Activated CD8-positive, alpha-beta memory T cell treated with anti-CD3 and anti-CD28 coated beads for 48 hours (primary cell): ENCODE data around the gene RASA3.

Experiments used
- DNase-seq, 3 experiments: peaks; one replicate each; pipeline ENCODE4 v3.0.0-alpha.2; 2020; ENCODE audit warnings: low read depth in 2 of 3, low spot score in 2 of 3

RASA3 gene

DNA sequence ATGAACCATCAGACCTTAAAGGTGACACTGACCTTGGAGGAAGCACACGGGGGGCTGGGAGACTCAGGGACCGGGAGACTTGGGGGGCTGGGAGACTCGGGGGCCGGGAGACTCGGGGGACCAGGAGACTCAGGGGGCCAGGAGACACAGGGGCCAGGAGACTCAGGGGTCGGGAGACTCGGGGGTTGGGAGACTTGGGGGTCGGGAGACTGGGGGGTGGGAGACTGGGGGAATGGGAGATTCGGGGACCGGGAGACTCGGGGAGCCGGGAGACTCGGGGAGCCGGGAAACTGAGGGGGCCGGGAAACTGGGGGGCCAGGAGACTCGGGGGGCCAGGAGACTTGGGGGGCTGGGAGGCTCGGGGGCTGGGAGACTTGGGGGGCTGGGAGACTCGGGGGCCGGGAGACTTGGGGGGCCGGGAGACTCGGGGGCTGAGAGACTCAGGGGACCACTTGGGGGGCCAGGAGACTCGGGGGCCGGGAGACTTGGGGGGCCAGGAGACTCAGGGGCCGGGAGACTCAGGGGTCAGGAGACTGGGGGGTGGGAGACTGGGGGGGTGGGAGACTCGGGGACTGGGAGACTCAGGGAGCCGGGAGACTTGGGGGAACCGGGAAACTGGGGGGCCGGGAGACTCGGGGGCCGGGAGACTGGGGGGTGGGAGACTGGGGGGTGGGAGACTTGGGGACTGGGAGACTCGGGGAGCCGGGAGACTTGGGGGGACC, 62.9 kb downstream of the RASA3 start:
- no peak for DNase-seq

DNA sequence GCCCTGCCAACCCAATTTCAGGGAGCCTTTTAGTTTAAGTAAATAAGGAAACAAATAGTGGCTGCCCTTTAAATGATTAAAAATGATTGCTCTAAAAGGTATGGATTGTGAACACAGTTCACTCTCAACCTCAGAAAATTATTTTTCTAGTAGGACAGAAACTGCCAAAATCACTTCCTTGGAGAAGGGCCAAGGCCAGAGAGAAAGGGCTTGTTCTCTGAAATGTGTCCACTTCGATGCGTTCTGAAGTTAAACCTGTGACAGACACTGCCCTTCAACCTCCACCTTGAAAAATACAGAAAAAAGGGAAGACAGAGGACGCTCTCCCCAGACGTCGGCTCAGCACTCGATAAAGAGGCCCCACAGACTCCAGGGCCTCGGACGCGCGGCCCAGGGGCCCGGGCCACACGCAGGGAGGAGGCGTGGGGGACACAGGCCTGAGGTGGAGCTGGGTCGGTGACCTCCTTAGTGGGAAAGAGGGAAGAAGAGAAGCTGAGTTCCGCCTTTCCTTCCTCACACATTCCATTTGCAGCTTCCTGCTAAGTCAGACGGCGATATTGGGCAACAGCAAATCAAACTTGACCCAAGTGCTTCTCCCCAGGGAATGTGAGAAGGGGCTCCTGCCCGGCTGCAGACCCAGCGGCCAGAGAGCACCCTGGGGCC, 63.6 kb downstream of the RASA3 start:
- DNase-seq = no peak

DNA sequence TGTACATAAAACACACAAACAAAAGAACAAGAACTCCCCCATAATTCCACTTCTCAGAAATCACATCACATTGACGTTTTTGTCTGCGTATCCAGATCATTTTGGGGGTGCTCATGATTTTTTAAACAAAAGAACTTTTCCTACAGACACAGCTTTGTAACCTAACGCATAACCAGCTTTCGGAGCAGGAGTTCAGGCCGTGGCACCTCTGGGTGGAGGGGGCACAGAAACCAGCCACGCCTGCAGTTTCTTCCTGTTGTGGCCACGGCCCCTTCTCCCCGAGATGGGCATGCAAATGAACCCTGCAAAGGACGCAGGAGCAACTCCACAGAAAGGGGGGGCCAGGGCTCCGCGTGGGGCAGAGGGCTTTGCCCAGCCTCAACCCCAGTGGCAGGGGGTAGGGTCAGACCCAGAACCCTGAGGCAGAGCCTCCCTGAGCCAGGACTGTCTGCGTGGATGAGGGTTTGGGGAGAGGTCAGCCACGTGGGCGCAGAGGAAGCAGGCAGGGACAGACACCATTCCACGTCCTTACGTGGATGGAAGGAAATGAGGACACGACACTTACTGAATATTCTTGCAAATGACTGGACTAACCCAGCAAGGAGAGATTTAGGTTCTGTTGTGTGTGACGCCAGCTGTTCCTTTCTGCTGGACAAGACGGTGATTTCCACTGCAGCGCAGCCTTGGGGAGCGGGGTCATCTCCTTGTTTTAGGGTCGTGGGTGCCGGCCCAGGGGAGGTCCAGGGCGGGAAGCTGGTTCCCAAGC, 64.4 kb downstream of the RASA3 start:
- DNase-seq = no peak

DNA sequence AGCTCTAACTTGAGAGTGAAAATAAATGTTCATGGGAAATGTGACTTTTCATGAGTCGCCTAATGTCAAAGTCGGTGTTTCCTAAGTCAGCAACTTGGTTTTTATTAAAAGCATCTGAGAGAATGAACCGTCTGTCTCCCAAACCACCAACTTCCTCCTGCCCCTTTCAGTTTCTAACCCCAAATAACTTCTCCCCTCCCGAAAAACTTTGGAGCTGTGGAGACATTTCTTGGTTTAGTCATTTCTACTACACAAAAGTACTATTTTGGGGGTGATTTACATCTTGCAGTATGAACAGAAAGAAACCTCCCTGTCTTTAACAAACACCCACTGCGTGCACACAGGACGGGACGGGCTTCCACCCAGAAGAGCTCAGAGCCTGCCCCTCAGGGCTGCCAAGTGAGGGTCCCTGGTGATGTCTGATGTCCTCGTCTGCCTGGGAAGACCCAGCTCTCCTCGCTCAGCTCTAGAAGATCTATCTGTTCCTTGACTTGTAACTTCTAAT, 65.0 kb downstream of the RASA3 start:
- no peak for DNase-seq

DNA sequence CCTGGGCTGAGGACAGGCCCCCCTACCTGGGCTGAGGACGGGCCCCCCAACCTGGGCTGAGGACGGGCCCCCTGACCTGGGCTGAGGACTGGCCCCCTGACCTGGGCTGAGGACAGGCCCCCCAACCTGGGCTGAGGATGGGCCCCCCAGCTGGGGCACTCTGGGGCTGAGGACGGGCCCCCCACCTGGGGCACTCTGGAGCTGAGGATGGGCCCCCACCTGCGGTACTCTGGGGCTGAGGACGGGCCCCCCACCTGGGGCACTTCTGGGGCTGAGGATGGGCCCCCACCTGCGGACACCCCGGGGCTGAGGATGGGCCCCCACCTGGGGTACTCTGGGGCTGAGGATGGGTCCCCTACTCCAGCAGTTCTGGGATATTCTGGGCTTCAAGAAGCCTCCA, 65.5 kb downstream of the RASA3 start:
- DNase-seq = no peak

DNA sequence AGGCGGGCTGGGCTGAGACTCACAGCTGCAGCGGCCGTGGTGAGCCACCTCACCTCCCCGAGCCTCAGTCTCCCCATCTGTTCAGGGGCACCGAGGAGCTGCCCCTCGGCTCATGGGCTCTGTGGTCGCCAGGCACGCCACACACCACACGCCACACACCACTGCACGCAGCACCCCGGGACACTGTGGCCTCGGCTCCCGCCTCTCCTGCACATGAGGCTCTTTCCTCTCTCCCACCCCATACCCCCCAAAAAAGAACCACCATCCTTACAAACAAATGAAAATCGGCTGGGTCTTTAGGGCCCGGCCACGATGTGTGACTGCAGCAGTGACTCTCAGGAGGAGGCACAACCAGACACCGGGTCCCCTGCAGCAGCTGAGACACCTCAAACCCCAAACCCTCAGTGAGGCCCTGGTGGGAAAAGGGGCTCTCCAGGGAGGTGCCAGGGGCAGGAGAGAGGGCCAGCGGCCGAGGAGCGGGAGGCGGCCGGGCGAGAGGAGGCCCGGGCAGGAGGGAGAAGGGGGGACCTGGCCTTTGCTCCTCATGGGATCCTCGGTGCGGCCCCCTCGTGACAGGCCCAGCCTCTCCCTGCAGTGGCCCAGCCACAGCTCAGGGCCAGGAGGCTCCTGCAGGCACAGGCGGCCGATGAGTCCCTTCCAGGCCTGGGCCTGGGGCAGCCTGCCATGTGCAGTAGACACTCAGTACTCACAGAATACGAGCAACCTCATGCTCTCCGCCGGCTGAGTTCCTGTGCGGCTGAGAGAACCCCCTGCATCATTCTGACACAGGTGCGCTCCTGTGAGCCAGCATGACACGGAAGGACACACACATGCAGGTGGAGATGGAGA, 66.3 kb downstream of the RASA3 start:
- no peak for DNase-seq

DNA sequence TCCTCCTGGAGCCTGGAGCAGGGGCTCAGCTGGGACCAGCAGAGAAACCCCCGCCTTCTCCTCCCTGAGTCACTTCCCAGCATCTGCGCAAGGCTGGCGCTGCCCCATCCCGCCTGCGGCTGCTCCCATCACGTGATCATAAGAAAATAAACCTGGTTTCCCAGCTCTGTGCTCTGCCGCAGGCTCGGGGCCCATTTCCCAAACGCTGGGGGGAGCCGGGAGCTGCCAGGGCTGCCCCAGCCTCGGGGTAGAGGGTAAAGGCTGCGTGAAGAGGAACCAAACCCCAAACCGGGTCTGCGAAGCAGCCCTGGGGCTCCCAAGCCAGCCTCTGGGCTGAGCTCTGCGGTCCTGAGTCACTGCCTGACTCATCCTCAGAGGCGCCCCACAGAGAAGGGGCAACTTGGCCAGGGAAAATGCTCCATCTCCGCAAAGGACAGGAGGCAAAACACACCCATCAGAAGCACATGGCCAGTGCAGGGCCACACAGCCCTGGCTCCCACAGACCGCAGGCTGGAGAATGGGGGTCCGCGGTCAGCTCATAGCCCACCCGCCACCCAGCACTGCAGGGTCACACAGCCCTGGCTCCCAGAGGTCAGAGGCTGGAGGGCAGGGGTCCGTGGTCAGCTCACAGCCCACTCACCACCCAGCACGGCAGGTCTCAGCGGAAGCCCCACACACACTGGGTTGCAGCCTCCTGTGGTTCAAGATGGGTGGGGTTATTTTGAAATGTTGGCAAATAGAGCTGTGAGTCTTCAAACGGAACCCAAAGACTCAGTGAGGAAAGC, 67.1 kb downstream of the RASA3 start:
- peak; percentile 54 to 70 (median 58) for DNase-seq

DNA sequence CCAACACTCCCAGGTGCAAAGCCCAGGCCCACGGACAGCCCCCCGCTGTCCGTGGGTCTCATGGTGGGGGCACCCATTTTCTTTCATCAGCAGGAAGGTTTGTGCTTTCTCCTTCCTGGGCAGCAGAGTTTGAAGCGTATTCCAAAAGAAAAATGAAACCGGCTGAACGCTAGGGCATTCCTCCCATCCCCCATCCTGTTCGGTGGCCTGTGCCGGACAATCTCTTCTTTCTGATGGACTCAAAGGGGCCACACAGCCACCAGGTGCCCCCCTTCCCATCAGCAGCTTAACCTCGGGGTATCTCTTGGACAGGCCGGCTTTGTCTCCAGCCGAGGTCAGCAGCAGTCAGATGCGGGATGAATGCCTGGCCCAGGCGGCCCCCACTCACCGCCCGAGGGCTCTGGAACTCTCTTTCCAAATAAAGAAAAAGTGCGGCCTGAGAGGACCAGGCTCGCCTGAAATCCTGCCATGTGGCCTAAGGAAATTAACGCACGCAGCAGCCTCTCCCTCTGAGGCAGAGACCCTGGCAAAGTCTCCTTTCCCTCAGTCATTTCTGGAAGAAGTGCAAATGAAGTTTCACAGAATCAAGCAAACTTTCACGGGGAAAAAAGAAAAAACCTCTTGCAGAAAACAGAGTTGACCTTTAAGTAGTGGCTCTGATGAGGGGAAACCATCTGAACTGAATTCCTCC, 67.8 kb downstream of the RASA3 start:
- no peak for DNase-seq

DNA sequence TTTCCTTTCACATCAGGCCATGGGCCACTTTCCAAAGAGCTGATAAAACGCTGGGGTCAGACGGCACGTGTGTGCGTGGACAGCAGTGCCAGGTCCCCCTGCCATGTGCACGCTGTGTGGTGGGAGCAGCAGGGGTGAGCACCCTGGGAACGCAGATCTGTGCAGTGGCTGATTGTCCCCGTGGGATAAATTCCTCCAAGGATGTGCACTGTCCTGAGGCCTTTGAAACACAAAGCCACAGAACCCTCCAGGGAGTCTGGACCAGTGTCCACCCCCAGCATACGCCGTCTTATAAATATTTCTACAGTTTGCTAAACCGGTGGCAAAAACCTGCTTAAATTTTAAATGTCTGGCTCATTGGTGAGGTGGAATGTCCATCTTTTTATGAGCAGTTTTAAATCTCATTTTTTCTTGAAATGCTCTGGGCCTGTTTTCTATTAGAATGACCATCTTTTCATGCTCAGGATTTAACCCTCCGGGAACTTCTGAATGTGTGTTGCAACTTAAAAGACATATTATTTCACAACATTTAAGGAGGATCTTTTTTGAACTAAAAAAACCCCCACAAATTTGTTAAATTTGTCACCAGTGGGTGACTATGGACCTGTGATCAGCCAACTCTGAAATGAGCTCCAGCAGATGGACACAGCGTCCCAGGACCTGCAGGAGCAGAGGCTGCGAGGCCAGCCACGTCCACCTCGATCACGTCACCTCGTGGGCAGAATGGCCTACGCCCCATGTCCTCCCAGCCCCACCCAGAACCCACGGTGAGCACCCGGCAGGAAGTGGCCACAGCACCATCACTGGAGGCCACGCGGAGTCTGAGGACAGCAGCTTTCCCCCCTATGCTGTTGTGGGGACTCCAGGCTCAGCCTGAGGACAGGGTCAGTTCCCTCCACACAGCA, 68.6 kb downstream of the RASA3 start:
- DNase-seq = no peak

DNA sequence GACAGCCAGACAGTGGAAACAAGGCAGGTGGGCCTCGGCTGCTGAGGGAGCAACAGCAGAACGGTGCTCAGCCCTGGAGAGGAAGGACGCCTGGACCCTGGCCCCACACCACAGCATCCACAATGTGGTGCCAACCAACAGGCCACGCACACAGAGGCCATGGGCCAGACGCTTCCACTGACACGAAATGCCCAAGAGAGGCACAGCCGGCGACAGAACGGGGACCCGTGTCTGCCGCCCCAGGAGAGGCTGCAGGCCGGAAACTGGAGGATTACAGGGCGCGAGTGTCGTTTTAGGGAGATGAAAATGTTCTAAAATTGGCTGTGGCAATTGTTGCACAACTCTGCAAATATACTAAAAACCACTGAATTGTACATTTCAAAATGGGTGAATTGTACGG, 69.7 kb downstream of the RASA3 start:
- DNase-seq = no peak

DNA sequence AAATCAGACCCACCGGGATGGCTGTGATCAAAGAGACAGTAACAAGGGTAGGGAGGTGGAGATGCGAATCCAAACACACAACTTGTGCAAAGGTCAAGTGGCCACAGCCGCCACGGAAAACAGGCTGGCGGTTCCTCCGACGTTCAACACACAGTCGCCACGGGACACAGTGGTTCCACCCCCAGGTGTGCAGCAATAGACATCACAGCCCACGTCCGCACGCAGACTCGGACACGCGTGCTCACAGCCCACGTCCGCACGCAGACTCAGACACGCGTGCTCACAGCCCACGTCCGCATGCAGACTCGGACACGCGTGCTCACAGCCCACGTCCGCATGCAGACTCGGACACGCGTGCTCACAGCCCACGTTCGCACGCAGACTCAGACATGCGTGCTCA, 70.1 kb downstream of the RASA3 start:
- DNase-seq = no peak

DNA sequence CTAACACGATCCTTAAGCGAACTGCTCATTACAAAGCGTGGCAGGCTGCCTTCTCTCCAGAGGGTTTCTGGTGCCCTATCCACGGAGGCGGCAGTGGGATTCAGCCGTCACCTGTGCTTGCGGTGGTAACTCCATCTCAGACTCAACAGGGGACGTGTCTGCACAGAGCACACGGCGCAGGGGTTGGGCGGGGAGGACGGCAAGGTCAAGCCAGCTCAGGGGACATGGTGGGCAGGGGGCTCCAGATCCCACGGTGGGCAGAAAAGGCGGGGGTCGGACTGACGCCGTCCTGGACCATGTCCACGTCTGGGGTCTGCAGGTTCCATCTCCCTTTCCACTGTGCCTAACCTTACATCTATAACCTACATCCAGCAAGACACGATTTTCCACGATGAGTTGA, 70.7 kb downstream of the RASA3 start:
- DNase-seq = no peak

DNA sequence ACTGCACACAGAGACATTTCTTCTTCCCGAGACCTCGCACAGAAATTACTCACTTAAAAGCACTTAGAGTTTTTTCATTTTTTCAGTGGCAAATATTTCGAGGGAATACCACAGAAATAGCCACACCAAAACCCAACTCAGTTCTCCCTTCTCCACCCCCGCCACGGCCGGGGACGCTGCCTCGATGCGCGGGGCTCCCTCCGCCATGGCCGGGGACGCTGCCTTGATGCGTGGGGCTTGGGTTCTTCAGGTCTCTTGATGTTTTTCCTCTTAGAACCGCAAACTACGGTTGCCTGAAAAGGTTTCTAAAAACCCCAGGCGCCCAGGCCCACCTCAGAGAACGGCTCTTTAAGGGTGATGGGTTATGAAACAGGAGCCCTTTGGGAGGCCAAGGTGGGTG, 71.4 kb downstream of the RASA3 start:
- DNase-seq = no peak

DNA sequence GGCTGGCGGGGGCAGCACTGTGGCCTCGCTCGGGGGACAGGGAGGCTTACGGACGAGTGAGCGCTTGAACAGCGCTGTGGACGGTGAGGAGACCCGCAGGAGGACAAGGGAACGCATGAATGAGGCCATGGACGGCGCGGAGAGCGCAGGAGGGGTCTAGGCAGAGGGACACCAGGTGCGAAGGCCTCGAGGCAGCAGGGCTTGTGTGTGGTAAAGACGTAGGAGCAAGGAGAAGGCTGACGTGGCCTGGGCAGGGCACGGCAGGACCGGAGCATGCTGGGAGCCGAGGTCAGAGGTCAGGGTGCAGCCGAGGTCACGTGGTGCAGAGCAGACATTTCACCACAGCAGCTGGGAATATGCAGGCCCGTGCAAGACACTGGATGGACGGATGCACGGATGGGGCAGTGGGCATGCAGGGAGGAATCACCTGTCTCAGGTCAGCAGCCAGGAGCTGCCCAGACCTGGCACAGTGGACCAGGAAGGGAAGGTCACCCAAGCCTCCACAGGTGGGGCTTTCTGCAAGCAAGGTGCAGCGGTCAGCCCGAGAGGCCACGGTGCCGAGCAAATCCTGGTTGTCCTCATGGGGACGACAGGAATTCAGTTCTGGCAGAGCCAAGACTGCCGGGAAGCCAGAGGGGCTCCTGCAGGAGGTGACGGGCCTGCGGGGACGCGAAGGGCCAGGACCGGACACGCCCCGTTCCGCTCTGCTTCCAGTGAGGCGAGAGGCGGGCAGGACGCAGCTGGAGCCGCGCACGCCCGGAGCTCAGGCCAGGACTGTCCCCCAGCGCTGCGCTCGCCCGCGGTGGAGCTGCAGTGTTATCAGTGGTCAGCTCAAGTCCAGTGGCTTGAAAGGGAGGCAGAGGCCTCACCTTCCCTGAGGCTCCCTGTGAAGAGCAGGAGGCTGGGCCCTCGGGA, 72.2 kb downstream of the RASA3 start:
- DNase-seq = no peak

DNA sequence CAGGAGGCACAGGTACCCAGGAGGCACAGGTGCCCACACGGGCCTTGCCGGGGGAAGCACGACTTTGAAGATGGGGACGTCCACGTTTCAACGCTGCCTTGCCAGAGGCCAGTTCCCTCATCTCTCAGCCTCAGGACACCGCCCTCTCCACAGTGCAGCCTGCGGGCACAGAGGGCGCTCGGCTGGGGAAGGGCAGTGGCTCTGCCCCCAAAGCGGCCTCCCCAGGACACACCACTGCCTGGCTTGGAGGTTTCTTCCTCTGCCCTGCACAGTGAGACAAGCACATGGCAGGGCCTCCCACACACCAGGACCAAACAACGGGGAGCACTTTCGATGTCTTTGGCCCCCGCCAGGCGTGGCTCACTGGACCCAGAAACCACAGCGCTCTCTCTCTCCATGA, 73.0 kb downstream of the RASA3 start:
- no peak for DNase-seq

DNA sequence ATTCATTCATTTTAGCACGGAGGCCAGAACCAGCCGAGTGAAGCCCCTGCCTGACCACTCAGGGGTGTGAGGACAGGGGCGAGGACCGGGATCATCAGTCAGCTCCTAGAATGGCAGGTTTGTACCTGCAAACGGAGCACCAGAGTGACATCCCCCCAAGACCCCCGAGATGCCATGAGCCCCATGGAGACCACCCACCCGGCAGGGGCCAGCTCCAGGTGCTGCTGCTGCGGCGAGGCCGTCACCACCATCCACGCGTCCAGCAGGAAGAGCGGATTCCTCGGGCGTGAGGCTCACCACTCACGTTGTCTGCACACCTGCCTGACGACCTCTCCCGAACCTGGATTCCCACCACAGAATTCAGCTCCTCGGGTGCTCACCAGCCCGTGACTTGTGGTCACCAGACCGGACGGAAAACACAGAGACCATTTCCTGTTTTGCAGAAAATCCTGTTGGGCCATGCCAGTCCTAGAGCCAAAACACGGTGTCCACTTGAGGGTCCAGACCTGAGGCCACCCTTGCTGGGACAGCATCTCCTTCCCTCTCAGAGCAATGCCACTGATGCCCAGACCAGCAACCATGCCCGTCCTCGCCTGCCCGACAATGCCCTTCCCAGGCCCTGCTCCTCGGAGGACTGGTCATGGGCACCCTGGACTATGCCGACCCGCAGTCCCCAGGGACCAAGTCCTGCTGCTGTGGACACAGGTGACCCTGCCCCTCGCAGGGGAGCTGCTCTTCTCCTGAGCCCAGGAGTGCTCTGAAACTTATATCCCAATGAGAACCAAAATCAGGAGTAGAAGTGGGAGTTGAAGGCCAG, 74.2 kb downstream of the RASA3 start:
- no peak for DNase-seq
